ENCODE data around the gene TMBIM4. TPM values are rescaled to one million over a fixed set of nuclear protein-coding genes. Genes with fewer than 3 reads are reported as not detected.

TMBIM4 gene
- total RNA-seq, 1 experiment from 2014 or later, result 36.3 TPM

DNA sequence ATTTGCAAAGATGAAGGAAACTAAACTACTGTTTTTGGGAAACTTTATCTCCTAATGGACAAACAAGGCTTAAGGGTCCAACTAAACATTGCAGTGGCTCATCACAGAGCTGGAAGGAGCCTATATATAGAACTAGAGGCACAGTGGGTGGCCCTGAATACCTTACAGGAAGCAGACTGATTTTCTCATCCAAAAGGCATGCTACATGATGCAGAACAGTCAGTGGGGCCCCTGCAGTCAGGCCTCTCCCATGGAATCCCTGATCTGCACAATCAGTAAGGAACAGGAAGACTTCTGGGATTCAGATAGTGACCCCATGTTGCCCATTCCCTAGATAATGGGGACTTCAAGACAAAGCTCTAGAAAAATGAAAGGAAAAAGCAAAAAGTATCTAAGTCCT lies 37.4 kb downstream of the TMBIM4 start:
- Histone ChIP-seq H3K4me1 (ENCODE audit: insufficient read depth, low read length) (peaks cover 17% of the 10 kb centered on the region), H4K20me1 (ENCODE audit: low read length) (no peaks in the 10 kb centered on the region), H3F3A (ENCODE audit: low read length, unreplicated experiment) (no peaks in the 10 kb centered on the region), H3K79me2 (ENCODE audit: low read length) (peaks cover 48% of the 10 kb centered on the region), H3K4me2 (ENCODE audit: low read length) (peak overlapping the region; percentile 96), H3K4me3 (ENCODE audit: low read length) (0 out of 2 replicates have a peak overlapping the region, but pooled peaks have one; percentile 94), H3K9me3 (ENCODE audit: low read length) (no peaks in the 10 kb centered on the region), H3K9me2 (replicated peaks; ENCODE audit: low read length) (no peaks in the 10 kb centered on the region), H2AFZ (ENCODE audit: low read length) (no peak overlapping the region), H3K27me3 (ENCODE audit: low read length) (no peaks in the 10 kb centered on the region), H3K9ac (ENCODE audit: low read length) (no peak overlapping the region), H3K36me3 (ENCODE audit: low read depth, low read length) (peaks cover 19% of the 10 kb centered on the region), H3K27ac (ENCODE audit: low read length) (no peak overlapping the region)
- ChIA-PET CTCF (interaction anchor here (1.5 kb wide), 1 partner anchor 13 kb away, joined by 6 read pairs; no protein-coding TSS in a partner anchor), POLR2A (ENCODE audit: unreplicated experiment) (no interaction called here)
- peak; percentile 39 for DNase-seq
- intact Hi-C loops (cut with micrococcal nuclease), result no loop called here
- ATAC-seq, result peak; percentile 9; the same call in 1 of the 2 replicates
- no TSS peak for BruUV-seq (replicated peaks)
- TF ChIP-seq, protein P1, sequence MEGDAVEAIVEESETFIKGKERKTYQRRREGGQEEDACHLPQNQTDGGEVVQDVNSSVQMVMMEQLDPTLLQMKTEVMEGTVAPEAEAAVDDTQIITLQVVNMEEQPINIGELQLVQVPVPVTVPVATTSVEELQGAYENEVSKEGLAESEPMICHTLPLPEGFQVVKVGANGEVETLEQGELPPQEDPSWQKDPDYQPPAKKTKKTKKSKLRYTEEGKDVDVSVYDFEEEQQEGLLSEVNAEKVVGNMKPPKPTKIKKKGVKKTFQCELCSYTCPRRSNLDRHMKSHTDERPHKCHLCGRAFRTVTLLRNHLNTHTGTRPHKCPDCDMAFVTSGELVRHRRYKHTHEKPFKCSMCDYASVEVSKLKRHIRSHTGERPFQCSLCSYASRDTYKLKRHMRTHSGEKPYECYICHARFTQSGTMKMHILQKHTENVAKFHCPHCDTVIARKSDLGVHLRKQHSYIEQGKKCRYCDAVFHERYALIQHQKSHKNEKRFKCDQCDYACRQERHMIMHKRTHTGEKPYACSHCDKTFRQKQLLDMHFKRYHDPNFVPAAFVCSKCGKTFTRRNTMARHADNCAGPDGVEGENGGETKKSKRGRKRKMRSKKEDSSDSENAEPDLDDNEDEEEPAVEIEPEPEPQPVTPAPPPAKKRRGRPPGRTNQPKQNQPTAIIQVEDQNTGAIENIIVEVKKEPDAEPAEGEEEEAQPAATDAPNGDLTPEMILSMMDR (conservative IDR thresholded peaks at IDR 0.05; ENCODE audit: low read depth, low read length), result no peak
- TF ChIP-seq EZH2phosphoT487 (IDR thresholded peaks at IDR 0.05; ENCODE audit: borderline replicate concordance, low read length), result no peak
- no peak for TF ChIP-seq EZH2 (IDR thresholded peaks at IDR 0.05; ENCODE audit: low read length, unreplicated experiment)

DNA sequence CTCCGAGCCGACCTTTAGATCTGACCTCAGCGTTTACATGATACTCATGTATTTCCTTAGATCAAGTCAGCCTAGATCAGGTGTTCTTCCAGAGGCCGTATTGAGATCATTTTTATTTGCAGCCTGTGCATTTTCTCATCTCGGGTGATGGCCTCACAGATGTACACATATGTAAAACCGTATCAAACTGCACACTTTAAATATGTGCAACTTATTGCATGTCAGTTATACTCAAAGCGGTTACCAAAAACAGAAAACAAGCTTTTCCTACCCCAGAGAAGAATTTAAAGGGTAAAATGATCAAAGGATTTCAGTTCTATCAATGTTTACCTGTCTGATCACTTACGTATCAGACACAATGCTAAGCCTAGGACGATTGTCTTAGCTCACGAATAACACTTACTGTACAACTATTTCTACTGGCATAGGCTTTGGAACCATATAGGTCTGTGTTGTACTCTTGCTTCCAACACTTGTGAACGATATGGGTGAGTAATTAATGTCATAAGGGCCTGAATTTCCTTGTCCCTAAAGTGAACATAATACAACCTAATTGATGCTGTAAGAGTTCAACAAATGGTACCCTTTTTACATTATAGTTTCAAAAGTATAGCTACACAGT lies 38.6 kb downstream of the TMBIM4 start:
- TF ChIP-seq EZH2 (IDR thresholded peaks at IDR 0.05; ENCODE audit: low read length, unreplicated experiment) (no peak), EZH2phosphoT487 (IDR thresholded peaks at IDR 0.05; ENCODE audit: borderline replicate concordance, low read length) (no peak)
- TF ChIP-seq, protein P1 (conservative IDR thresholded peaks at IDR 0.05; ENCODE audit: low read depth, low read length), result no peak
- Histone ChIP-seq H3F3A (ENCODE audit: low read length, unreplicated experiment) (no peaks in the 10 kb centered on the region), H3K79me2 (ENCODE audit: low read length) (peaks cover 57% of the 10 kb centered on the region), H3K9ac (ENCODE audit: low read length) (peak overlapping the region; percentile 97), H3K36me3 (ENCODE audit: low read depth, low read length) (peaks cover 21% of the 10 kb centered on the region), H3K27ac (ENCODE audit: low read length) (peak overlapping the region; percentile 44), H3K4me1 (ENCODE audit: insufficient read depth, low read length) (peaks cover 17% of the 10 kb centered on the region), H3K9me2 (replicated peaks; ENCODE audit: low read length) (no peaks in the 10 kb centered on the region), H3K9me3 (ENCODE audit: low read length) (no peaks in the 10 kb centered on the region), H4K20me1 (ENCODE audit: low read length) (no peaks in the 10 kb centered on the region), H2AFZ (ENCODE audit: low read length) (peak overlapping the region; percentile 93), H3K4me3 (ENCODE audit: low read length) (peak overlapping the region; percentile 94), H3K27me3 (ENCODE audit: low read length) (no peaks in the 10 kb centered on the region), H3K4me2 (ENCODE audit: low read length) (peak overlapping the region; percentile 96)
- DNase-seq, result no peak
- ChIA-PET CTCF (interaction anchor here (0.6 to 0.7 kb wide), 2 partner anchors 38 to 95 kb away, joined by 3 read pairs; no protein-coding TSS in a partner anchor), POLR2A (ENCODE audit: unreplicated experiment) (interaction anchor here (0.6 to 0.7 kb wide), 3 partner anchors 32 to 923 kb away, joined by 3 to 4 read pairs (median 3); partner anchors contain the start of gene GRIP1)
- intact Hi-C loops (cut with micrococcal nuclease), result no loop called here
- BruUV-seq (replicated peaks), result TSS peak; percentile 82
- ATAC-seq, result peak; percentile 28

Data from PC-3 (cell line).